ENCODE measurements around the gene TMX1.

The TMX1 gene

DNA sequence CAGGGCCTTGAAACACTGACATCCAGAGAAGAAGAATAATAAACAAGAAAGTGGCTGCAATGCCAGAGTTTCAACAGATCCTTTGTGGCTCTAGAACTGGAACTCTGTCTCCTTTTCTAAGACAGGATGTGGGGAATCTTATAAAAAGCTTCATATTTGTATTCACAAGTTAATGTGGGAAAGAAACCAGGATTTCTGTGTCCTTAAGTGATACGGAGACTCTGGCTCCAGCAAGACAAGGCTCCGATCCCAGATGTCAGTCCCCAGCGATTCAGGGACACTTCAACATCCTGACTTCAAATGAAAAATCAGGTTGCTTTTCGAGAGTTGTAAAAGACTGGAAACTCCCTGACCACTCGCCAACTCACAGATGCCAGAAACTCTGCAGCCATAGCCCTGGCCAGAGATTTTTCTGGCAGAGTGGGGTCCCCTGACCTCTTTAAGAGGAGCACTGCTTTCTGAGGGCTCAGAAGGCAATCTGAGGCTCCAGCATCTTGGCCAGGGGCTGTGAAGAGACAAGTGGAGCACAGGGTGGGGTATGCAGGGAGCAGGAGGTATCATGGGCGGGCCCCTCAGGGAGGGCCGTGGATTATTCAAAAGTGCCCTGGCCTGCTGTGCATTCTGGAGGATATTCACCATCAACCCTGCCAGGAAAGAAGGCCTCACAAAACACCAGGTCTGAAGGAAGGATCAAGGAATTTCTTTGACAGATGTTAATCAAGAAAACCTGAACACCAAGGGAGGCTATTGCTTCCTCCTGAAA lies 53.3 kb downstream of the TMX1 start:
- DNase-seq (ENCODE audit: low read depth) = peak; percentile 87

DNA sequence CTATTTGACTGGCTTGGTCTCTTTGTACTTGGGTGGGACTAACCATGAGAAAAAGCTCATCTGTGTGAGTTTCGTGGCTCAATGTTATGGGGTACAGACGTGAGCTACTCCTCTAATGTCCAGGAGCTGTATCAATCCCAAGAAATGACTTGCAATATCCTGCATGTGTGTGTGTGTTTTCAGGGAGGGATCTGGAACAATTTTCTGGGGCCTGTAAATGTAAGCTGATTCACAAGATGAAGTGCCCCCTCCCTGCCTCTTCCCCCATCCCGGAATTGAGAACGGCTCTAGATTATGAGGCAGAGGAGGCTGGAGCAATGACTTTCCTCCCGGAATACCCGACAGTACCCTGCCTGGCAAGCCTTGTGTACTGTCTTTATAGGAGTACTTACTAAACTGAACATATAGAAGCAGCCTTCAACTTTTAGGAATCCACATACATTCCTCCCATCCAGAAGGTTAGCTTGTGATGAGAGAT lies 53.9 kb downstream of the TMX1 start:
- DNase-seq (ENCODE audit: low read depth) = no peak

DNA sequence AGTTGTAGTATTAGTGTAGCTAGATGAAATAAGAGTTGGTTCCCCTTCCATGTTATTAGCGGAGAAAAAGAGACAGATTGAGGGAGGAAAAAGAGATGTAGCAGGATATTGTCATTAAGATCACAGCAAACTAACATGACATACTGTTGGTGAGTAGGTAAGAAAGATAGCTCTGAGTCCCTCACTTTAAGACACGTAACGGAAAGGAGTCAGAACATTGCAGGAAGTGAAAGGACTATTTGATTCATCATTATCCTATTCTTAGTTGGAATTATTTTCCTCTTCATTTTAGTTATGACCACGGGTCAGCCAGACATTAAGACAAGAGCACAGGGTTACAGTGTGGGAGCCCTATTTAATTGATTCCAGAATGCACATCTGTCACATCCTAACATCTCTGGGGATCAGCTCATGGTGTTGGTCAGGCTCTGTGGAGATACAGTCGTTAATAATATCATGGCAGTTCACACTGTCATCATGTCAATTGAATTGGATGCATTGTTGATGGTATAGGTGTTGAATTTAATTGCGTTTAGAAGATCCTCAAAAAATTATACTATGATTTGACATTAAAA lies 55.0 kb downstream of the TMX1 start:
- DNase-seq (ENCODE audit: low read depth) = peak; percentile 40

DNA sequence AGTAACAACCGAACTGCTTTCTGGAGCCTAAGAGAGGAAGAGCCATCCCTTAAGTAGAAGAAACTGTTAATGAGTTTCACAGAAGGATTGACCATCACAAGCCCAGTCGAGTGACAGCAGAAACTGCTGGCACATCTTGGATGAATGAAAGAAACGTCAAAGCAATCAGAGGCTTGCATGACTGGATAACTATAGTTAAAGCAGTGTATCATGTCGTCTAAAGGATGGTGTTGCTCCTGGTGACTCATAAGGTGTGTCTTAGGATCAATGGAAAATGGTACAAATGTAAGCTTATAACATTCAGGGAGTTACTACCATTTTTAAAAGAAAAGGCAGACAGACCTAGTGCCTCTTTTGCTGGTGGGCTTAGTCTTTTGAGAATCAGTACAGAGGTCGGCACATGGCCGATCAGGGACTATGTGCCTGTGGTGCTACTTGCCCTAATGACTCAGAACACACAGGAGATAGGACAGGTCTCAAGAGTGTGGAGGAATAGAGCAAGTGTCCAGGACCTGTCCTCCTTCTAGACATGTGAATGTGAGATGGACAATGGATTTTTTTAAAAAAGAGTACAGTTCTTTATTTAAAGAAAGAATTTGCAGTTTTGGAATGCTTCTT lies 55.7 kb downstream of the TMX1 start:
- DNase-seq (ENCODE audit: low read depth) = no peak

DNA sequence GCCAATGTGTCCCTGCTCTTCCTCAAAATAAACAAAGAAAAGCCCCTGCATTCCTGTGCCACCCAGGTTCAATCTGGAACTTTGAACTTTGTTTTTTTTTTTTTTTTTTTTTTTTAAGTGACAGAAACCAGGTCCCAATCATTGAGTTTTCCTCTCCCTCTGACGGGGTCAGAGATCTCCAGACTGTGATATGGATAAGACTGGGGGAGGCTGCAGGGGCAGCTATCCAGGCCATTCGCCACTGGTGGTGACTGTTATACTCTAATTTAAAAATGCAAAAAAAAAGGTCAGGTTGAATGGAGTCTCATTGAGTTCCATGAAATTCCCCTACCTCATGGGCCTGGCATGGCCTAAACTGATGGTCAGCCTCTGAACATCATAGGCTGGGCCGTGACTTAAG lies 57.0 kb downstream of the TMX1 start:
- DNase-seq (ENCODE audit: low read depth) = no peak

DNA sequence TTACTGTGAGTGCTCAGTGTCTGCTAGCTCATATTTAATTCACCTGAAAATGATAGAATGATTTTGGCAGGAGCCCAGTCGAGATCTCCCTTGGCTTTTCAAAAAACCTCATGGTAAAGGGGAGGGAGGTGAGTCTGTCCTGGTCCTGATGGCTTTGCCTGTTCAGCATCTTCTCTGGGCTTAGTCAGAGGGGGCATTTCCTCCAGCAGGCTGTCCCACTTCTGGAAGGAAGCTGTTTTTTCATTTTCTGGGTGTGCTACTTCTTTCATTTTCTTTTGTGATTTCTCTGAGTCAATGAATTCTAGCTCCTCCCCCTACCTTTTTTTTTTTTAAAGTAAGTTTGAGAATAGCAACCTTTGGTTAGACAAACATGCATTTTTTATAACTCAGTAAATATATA lies 58.8 kb downstream of the TMX1 start:
- peak; percentile 52 for DNase-seq (ENCODE audit: low read depth)

DNA sequence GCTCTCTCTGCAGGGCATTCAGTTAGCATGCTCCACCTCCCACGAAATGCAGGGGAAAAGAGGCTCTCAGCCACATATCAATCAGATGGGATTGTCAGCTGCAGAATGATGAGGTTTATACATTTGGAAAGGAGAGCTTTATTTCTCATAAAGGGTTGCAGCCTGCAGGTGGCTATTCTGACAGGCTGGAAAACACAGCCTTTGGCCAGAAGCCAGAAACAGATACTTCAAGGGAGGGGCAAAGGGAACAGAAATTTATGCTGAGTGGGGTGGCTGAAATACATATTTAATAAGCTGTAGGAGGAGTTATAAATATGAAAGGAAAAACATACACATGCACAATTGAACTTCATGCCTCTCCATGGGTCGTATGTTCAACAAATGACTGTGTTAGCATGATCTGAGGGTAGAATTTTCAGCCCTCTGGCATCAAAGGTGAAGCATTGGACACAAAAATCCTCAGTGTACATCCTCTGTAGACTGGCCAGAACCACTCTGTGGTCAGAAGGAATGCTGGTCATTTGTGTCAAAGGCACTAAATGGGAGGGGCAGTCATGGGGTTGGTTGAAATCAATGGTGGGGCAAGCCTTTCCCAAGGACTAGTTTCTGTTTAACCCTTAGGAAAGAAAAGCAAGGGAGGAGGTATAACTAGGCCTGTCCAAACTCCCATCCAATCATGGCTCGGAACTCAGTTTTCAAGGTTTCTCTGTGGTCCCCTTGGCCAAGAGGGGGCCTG lies 62.4 kb downstream of the TMX1 start:
- peak; percentile 63 for DNase-seq (ENCODE audit: low read depth)

DNA sequence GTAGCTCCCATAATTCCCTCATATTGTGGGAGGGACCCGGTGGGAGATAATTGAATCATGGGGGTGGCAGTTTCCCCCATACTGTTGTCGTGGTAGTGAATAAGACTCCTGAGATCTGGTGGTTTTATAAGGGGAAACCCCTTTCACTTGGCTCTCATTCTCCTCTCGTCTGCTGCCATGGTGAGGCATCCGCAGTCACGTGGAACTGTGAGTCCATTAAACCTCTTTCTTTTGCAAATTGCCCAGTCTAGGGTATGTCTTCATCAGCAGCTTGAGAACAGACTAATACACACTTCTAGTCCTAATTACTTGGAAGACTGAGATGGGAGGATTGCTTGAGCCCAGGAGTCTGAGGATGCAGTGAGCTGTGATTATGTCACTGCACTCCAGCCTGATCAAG lies 64.4 kb downstream of the TMX1 start:
- peak; percentile 76 for DNase-seq (ENCODE audit: low read depth)

DNA sequence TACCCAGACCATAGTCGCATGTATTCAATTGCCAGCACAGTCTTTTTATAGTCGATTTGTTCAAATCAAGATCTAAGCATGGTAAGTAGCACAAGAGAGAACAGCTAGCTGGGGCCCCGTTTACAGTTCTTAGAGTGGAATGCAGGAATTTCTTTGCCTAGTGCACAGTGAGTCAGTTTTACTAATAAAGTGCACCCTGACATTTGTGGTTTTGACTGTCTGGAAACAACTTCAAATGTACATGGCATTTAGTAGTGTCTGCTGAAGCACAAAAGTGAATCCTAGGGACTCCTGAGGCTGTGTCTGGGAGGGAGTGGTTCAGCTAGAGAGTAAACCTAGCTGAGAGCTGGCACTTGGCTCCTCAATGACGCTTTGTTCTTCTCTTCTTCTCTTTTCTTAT lies 64.9 kb downstream of the TMX1 start:
- DNase-seq (ENCODE audit: low read depth) = peak; percentile 98

DNA sequence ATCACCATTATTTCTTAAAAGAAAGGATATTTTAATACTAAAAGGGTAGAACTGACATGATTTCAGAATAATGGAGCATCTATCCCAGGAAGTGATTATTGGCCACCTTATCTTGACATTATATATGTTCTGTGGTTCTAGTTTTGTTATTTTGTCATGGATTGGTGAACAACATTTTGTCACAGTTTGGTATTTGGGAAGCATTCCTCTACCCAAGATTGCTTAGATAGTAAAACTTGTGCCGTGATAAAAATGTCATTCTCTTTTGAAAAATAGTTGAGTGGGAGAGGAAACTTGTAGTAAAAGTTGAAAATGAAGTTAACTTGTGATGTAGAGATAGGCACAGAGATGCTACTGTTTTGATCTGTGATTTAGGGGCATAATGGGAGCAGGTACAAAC lies 65.7 kb downstream of the TMX1 start:
- DNase-seq (ENCODE audit: low read depth) = peak; percentile 63
